PC-9 (cell line): ENCODE results near the gene MYCT1. TPM values are rescaled to one million over a fixed set of nuclear protein-coding genes. Genes with fewer than 3 reads are reported as not detected.

ENCODE experiments used
- BruUV-seq: library from RNA; stranded (reverse); fragments of 400-500 nt; replicated peaks from 2 replicates; lab custom pipeline; 2021; lab: Mats Ljungman, UMichigan
- CTCF ChIA-PET: fragments of 300-600 bp; sonication (Branson Sonifier 250); formaldehyde crosslinking; loops from one replicate; lab custom pipeline; 2022; ENCODE audit warnings: antibody characterized with exemption; lab: Charles Lee
- POLR2A ChIA-PET: fragments of 300-600 bp; sonication (Branson Sonifier 250); formaldehyde crosslinking; loops from one replicate; lab custom pipeline; 2022; ENCODE audit warnings: antibody characterized with exemption; ENCODE audit not compliant: unreplicated experiment; lab: Charles Lee
- DNase-seq, 2 experiments: peaks; one replicate each; pipeline versions ENCODE4 v3.0.0 to v3.0.0-alpha.2; 2015 to 2022; ENCODE audit warnings: mixed read lengths in 1 of 2
- H2AFZ ChIP-seq: fragments of 200-600 bp; sonication (generic); 2 replicates; pipeline ENCODE4 v1.8.1; 2017; ENCODE audit warnings: antibody characterized with exemption
- H3F3A ChIP-seq: fragments of 200-600 bp; sonication (generic); 2 replicates; pipeline ENCODE4 v1.8.1; 2017; ENCODE audit warnings: antibody characterized with exemption, mild to moderate bottlenecking, low read depth; ENCODE audit not compliant: insufficient read depth
- H3K27ac ChIP-seq: fragments of 200-600 bp; sonication (generic); 2 replicates; pipeline ENCODE4 v1.6.1; 2016; ENCODE audit warnings: mixed run types
- H3K27me3 ChIP-seq: fragments of 200-600 bp; sonication (generic); 2 replicates; pipeline ENCODE4 v1.6.1; 2016; ENCODE audit warnings: low read depth, mixed run types; ENCODE audit not compliant: insufficient read depth
- H3K36me3 ChIP-seq: fragments of 200-600 bp; sonication (generic); 2 replicates; pipeline ENCODE4 v1.6.1; 2016; ENCODE audit warnings: low read depth, mixed run types
- H3K4me1 ChIP-seq: fragments of 200-600 bp; sonication (generic); replicated peaks from 2 replicates; pipeline ENCODE4 v1.6.1; 2016; ENCODE audit warnings: mixed run types; ENCODE audit not compliant: insufficient read depth
- H3K4me2 ChIP-seq: fragments of 200-600 bp; sonication (generic); 2 replicates; pipeline ENCODE4 v1.6.1; 2017; ENCODE audit warnings: mixed run types
- H3K4me3 ChIP-seq: fragments of 200-600 bp; sonication (generic); 2 replicates; pipeline ENCODE4 v1.6.1; 2016; ENCODE audit warnings: mixed run types
- H3K79me2 ChIP-seq: fragments of 200-600 bp; sonication (generic); 2 replicates; pipeline ENCODE4 v1.6.1; 2017; ENCODE audit warnings: low read depth, mixed run types
- H3K9me2 ChIP-seq: fragments of 200-600 bp; sonication (generic); 2 replicates; pipeline ENCODE4 v1.8.1; 2017; ENCODE audit warnings: mild to moderate bottlenecking; ENCODE audit not compliant: insufficient read depth
- H3K9me3 ChIP-seq: fragments of 200-600 bp; sonication (generic); 2 replicates; pipeline ENCODE4 v1.8.1; 2016; ENCODE audit warnings: low read depth; ENCODE audit not compliant: insufficient read depth
- H4K20me1 ChIP-seq: fragments of 200-600 bp; sonication (generic); 2 replicates; pipeline ENCODE4 v1.8.1; 2017; ENCODE audit not compliant: insufficient read depth
- EZH2 ChIP-seq: fragments of 200-600 bp; sonication (generic); IDR thresholded peaks from 2 replicates; pipeline ENCODE4 v1.8.0; 2017; ENCODE audit warnings: antibody characterized with exemption, low read depth
- intact Hi-C: fragments of 100-400 bp; cut with micrococcal nuclease; formaldehyde crosslinking; loops from one replicate; pipeline ENCODE4 v1.10.0; 2022; ENCODE audit not compliant: unreplicated experiment
- total RNA-seq: library from RNA; stranded (reverse); gene quantifications from 2 replicates; pipeline ENCODE4 v1.2.3, GENCODE V29; 2021
- TF ChIP-seq, protein P1 (sequence below): fragments of 200-600 bp; sonication (generic); conservative IDR thresholded peaks from 2 replicates; pipeline ENCODE4 v1.6.1; 2017; ENCODE audit warnings: mixed run types, antibody characterized with exemption, mild to moderate bottlenecking, moderate library complexity

Gene MYCT1
- total RNA-seq, 1 experiment from 2014 or later: not detected

DNA sequence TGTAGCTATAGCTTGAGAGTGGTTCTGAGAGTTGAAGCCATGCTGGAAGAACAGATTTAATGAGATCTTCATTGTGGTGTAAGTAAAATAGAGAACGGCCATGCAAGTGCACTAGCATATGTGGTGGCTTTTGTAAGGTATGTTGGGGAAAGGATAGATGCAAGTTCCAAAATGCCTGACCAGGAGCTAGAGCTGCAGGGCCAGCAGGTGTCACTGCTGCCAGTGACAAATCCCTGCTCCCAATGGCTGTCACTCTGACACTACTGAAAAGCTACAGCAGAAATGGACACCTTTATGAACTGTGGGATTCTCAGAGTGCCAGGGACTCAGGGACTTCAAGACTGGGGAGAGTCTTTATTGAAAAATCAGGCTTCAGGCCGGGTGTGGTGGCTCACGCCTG, 29.8 kb downstream of the MYCT1 start:
- Histone ChIP-seq H2AFZ (no peak overlapping the region), H3K9me3 (no peaks in the 10 kb centered on the region), H3K27ac (no peak overlapping the region), H3K4me2 (no peak overlapping the region), H3K4me3 (no peak overlapping the region), H3K36me3 (no peaks in the 10 kb centered on the region), H3K4me1 (no peaks in the 10 kb centered on the region), H3K79me2 (no peaks in the 10 kb centered on the region), H3K9me2 (no peaks in the 10 kb centered on the region; the same call in 1 of the 2 replicates), H3F3A (no peaks in the 10 kb centered on the region), H3K27me3 (no peaks in the 10 kb centered on the region), H4K20me1 (no peaks in the 10 kb centered on the region)
- intact Hi-C loops: no loop called here
- POLR2A ChIA-PET: no interaction called here
- BruUV-seq: no TSS peak
- DNase-seq: no peak
- TF ChIP-seq EZH2: no peak
- TF ChIP-seq, protein P1, sequence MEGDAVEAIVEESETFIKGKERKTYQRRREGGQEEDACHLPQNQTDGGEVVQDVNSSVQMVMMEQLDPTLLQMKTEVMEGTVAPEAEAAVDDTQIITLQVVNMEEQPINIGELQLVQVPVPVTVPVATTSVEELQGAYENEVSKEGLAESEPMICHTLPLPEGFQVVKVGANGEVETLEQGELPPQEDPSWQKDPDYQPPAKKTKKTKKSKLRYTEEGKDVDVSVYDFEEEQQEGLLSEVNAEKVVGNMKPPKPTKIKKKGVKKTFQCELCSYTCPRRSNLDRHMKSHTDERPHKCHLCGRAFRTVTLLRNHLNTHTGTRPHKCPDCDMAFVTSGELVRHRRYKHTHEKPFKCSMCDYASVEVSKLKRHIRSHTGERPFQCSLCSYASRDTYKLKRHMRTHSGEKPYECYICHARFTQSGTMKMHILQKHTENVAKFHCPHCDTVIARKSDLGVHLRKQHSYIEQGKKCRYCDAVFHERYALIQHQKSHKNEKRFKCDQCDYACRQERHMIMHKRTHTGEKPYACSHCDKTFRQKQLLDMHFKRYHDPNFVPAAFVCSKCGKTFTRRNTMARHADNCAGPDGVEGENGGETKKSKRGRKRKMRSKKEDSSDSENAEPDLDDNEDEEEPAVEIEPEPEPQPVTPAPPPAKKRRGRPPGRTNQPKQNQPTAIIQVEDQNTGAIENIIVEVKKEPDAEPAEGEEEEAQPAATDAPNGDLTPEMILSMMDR: no peak
- CTCF ChIA-PET: interaction anchor here (0.6 kb wide), 1 partner anchor 276 kb away, joined by 3 read pairs; no protein-coding TSS in a partner anchor

DNA sequence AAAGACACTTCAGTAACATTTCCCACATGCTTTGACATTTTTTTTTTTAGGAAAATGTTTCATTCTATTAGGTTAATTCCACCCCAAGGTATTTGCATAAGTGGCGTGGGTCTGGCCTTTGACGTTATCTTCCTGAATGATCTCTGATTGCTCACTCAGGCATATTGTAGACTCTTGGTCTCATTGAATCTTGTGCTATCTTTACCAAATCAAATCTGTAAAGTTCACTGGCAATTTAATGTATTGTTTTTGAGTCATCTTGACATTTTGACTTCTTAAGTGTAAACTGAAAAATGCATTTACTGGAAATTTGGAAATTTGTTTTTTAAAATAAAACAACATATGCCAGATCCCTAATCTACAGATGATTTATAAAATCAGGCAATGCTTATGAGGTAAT, 36.9 kb downstream of the MYCT1 start:
- H3K4me1 ChIP-seq: no peaks in the 10 kb centered on the region
- POLR2A ChIA-PET: no interaction called here

DNA sequence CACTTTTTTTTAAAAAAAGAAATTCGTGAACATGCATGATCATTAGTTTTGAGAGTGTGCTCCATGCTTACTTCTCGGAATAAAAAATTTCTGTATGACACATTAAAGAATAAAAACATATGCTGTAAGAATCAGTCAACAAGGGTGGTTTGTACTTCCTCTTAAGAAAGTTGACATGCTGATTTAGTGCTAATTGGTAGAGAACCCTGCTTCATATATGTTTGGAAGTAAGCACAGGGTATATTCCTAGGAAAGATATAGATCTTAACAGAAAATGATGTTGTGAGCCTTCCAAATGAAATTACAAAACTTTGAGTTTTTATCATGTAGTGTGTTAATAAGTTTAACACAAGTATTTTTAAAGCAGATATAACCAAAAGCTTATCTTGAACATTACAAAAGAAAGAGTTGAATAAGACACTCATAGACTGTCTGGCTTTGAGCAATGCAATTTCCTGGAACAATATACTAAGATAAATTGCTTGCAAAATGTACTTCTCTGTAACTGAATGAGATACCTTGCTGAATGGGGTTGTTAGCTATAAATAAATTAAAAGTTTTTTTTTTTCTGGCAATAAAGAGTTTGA, 39.1 kb downstream of the MYCT1 start:
- no TSS peak for BruUV-seq

More for the DNA sequence above, 36.9 kb downstream of the MYCT1 start:
- no peak overlapping the region for H3K27ac ChIP-seq
- H3K79me2 ChIP-seq: no peaks in the 10 kb centered on the region
- no peak for TF ChIP-seq EZH2
- TF ChIP-seq, protein P1: no peak
- H3F3A ChIP-seq: no peaks in the 10 kb centered on the region
- H4K20me1 ChIP-seq: no peaks in the 10 kb centered on the region
- H3K27me3 ChIP-seq: no peaks in the 10 kb centered on the region
- no TSS peak for BruUV-seq
- no peak overlapping the region for H3K4me3 ChIP-seq
- no peaks in the 10 kb centered on the region for H3K9me2 ChIP-seq
- H3K4me2 ChIP-seq: no peak overlapping the region
- intact Hi-C loops: no loop called here
- no peaks in the 10 kb centered on the region for H3K9me3 ChIP-seq
- CTCF ChIA-PET: no interaction called here
- no peak overlapping the region for H2AFZ ChIP-seq
- no peak for DNase-seq
- H3K36me3 ChIP-seq: no peaks in the 10 kb centered on the region

More for the DNA sequence above, 39.1 kb downstream of the MYCT1 start:
- no peak for DNase-seq
- Histone ChIP-seq H3K9me2 (no peaks in the 10 kb centered on the region), H2AFZ (no peak overlapping the region), H3K27ac (no peak overlapping the region), H4K20me1 (no peaks in the 10 kb centered on the region), H3K9me3 (no peaks in the 10 kb centered on the region), H3K4me2 (no peak overlapping the region), H3K4me3 (no peak overlapping the region), H3F3A (no peaks in the 10 kb centered on the region), H3K79me2 (no peaks in the 10 kb centered on the region), H3K27me3 (no peaks in the 10 kb centered on the region), H3K36me3 (no peaks in the 10 kb centered on the region), H3K4me1 (no peaks in the 10 kb centered on the region)
- POLR2A ChIA-PET: interaction anchor here (0.5 kb wide), 1 partner anchor 551 kb away, joined by 4 read pairs; no protein-coding TSS in a partner anchor
- CTCF ChIA-PET: no interaction called here
- TF ChIP-seq EZH2: no peak
- TF ChIP-seq, protein P1: no peak
- intact Hi-C loops: no loop called here
